Measurements from ENCODE around the gene EFNA2. TPM values are rescaled to one million over a fixed set of nuclear protein-coding genes. Genes with fewer than 3 reads are reported as not detected.

The EFNA2 gene
- polyA plus RNA-seq, 1 experiment, result not detected

GRCh38 chr19:1282588-1283206, 3.0 kb upstream of the EFNA2 start:
- Histone ChIP-seq H3K4me3 (ENCODE audit: low read depth, low read length) (no peak overlapping the region), H3K27me3 (ENCODE audit: control insufficient read depth, insufficient read depth, low read length) (peaks cover 42% of the 10 kb centered on the region), H3K9me3 (ENCODE audit: control insufficient read depth, insufficient read depth, low read length) (no peaks in the 10 kb centered on the region; the same call in 1 of the 2 replicates), H3K27ac (ENCODE audit: low read depth, low read length) (peak overlapping the region; percentile 31)
- ChIA-PET CTCF (no interaction called here), POLR2A (interaction anchor here (0.7 to 1.7 kb wide), 2 partner anchors 13 to 90 kb away, joined by 3 to 7 read pairs; partner anchors contain the start of gene CIRBP)
- DNase-seq (ENCODE audit: low read depth, low spot score), result no peak
- TF ChIP-seq CTCF (IDR thresholded peaks at IDR 0.05; ENCODE audit: low read depth, low read length), result no peak

DNA sequence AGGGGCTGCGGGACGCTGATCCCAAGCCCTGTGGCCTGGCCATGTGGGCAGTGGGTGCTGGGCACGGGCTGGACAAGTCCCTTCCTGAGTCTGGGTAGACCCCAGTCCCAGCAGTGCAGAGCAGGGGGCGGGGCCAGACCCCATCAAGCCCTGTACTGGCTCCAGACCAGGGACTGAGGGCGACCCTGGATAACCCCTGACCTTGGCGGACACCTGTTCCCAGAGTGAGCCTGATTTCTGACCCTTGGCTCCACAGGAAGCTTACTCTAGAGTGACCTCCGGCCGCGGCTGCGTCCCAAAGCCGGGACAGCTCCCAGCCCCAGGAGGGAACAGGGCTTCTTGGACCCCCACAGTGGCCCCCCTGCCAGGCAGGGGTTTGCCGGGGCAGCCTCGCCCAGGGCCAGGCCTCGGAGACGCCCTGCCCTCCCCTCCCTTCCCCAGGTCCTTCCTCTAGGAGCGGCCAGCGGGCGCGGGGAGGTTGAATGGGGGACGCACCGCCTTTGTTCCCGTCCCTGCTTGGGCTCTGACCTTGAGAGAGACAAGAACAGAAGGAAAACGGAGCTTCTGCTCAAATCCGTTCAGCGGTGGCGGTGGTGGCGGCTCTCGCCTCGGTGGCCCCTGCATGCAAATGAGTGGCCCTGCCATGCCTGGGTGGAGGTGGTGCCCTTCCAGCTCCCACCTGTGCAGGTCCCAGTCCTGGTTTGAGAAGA, 2.3 kb upstream of the EFNA2 start:
- ChIA-PET POLR2A (interaction anchor here (0.7 to 1.7 kb wide), 2 partner anchors 14 to 89 kb away, joined by 3 to 7 read pairs; partner anchors contain the start of gene CIRBP), CTCF (no interaction called here)
- no peaks in the 10 kb centered on the region; the same call in 1 of the 2 replicates for H3K9me3 ChIP-seq (ENCODE audit: control insufficient read depth, insufficient read depth, low read length)
- peak overlapping the region; percentile 31 for H3K27ac ChIP-seq (ENCODE audit: low read depth, low read length)
- H3K4me3 ChIP-seq (ENCODE audit: low read depth, low read length), result no peak overlapping the region
- DNase-seq (ENCODE audit: low read depth, low spot score), result no peak
- TF ChIP-seq CTCF (IDR thresholded peaks at IDR 0.05; ENCODE audit: low read depth, low read length), result no peak
- H3K27me3 ChIP-seq (ENCODE audit: control insufficient read depth, insufficient read depth, low read length), result peaks cover 48% of the 10 kb centered on the region

- CTCF ChIA-PET, result no interaction called here
- Histone ChIP-seq H3K27ac (ENCODE audit: low read depth, low read length) (no peak overlapping the region), H3K4me3 (ENCODE audit: low read depth, low read length) (no peak overlapping the region), H3K9me3 (ENCODE audit: control insufficient read depth, insufficient read depth, low read length) (no peaks in the 10 kb centered on the region; the same call in 1 of the 2 replicates), H3K27me3 (ENCODE audit: control insufficient read depth, insufficient read depth, low read length) (peaks cover 48% of the 10 kb centered on the region)
- no peak for TF ChIP-seq CTCF (IDR thresholded peaks at IDR 0.05; ENCODE audit: low read depth, low read length)
- POLR2A ChIA-PET, result interaction anchor here (0.6 to 1.7 kb wide), 2 partner anchors 15 to 242 kb away, joined by 3 to 7 read pairs; partner anchors contain the start of gene CIRBP
- DNase-seq (ENCODE audit: low read depth, low spot score), result no peak
Observed at GRCh38 chr19:1283917-1284292, 1.8 kb upstream of the EFNA2 start.

- ChIA-PET POLR2A (interaction anchor here (0.6 to 1.7 kb wide), 3 partner anchors 15 to 242 kb away, joined by 3 to 7 read pairs (median 4); partner anchors contain the start of gene CIRBP), CTCF (no interaction called here)
- no peak for DNase-seq (ENCODE audit: low read depth, low spot score)
- TF ChIP-seq CTCF (IDR thresholded peaks at IDR 0.05; ENCODE audit: low read depth, low read length), result no peak
- no peaks in the 10 kb centered on the region; the same call in 1 of the 2 replicates for H3K9me3 ChIP-seq (ENCODE audit: control insufficient read depth, insufficient read depth, low read length)
- peaks cover 50% of the 10 kb centered on the region for H3K27me3 ChIP-seq (ENCODE audit: control insufficient read depth, insufficient read depth, low read length)
- no peak overlapping the region for H3K27ac ChIP-seq (ENCODE audit: low read depth, low read length)
- no peak overlapping the region for H3K4me3 ChIP-seq (ENCODE audit: low read depth, low read length)
Observed at GRCh38 chr19:1284293-1284978, 1.2 kb upstream of the EFNA2 start.
